H1 (cell line): ENCODE data around the gene DTX3. TPM values are rescaled to one million over a fixed set of nuclear protein-coding genes. Genes with fewer than 3 reads are reported as not detected.

Experiments
- CTCF ChIA-PET: fragments of 300-600 bp; sonication (Branson Sonifier 250); formaldehyde crosslinking; loops from one replicate; lab custom pipeline; 2021; ENCODE audit not compliant: partially characterized antibody; lab: Charles Lee
- POLR2A ChIA-PET: fragments of 300-600 bp; sonication (Branson Sonifier 250); formaldehyde crosslinking; loops from one replicate; lab custom pipeline; 2021; ENCODE audit warnings: inconsistent platforms; ENCODE audit not compliant: partially characterized antibody; lab: Charles Lee
- DNase-seq, 2 experiments: peaks; one replicate each; pipeline versions ENCODE4 v3.0.0 to v3.0.0-alpha.2; 2010 to 2022; ENCODE audit warnings: low spot score in 2 of 2, low read depth in 1 of 2, mixed read lengths in 1 of 2
- FAIRE-seq: peaks from 2 replicates; lab custom pipeline; 2011; peaks lifted over from hg19 to GRCh38; lab: Jason Lieb, UNC
- H2AFZ ChIP-seq: 2 replicates; pipeline ENCODE4 v1.8.1; 2012; ENCODE audit warnings: low read length, inconsistent platforms
- H2AK5ac ChIP-seq: 2 replicates; pipeline ENCODE4 v1.6.1; 2013; ENCODE audit warnings: low read depth, low read length
- H2BK120ac ChIP-seq: replicated peaks from 2 replicates; pipeline ENCODE3; 2013; ENCODE audit warnings: low read depth, low read length, inconsistent platforms
- H2BK12ac ChIP-seq: 2 replicates; pipeline ENCODE4 v1.6.1; 2013; ENCODE audit warnings: low read depth, low read length
- H2BK15ac ChIP-seq: 2 replicates; pipeline ENCODE4 v1.6.1; 2013; ENCODE audit warnings: low read length
- H2BK20ac ChIP-seq: 2 replicates; pipeline ENCODE4 v1.6.1; 2013; ENCODE audit warnings: low read length
- H2BK5ac ChIP-seq: 2 replicates; pipeline ENCODE4 v1.6.1; 2013; ENCODE audit warnings: low read depth, low read length
- H3K14ac ChIP-seq: 2 replicates; pipeline ENCODE4 v1.6.1; 2013; ENCODE audit warnings: inconsistent platforms; ENCODE audit not compliant: insufficient read length
- H3K18ac ChIP-seq: 2 replicates; pipeline ENCODE4 v1.6.1; 2013; ENCODE audit warnings: low read length; ENCODE audit errors: extremely low read depth
- H3K23ac ChIP-seq: 2 replicates; pipeline ENCODE4 v1.6.1; 2013; ENCODE audit warnings: inconsistent platforms; ENCODE audit not compliant: insufficient read length
- H3K23me2 ChIP-seq: 2 replicates; pipeline ENCODE4 v1.6.1; 2013; ENCODE audit warnings: low read depth, low read length
- H3K27ac ChIP-seq: 2 replicates; pipeline ENCODE4 v1.6.1; 2011; ENCODE audit warnings: low read depth, low read length, inconsistent platforms
- H3K27me3 ChIP-seq, 4 experiments: replicated peaks in 1 of 4; 1 replicate in 1 of 4; 2 replicates in 3 of 4; pipeline versions ENCODE4 v1.6.1 to v1.8.1; 2011 to 2013; ENCODE audit warnings: low read length in 3 of 4, mild to moderate bottlenecking in 3 of 4, inconsistent platforms in 2 of 4, mixed read lengths in 2 of 4, moderate library complexity in 1 of 4; ENCODE audit not compliant: control insufficient read depth in 3 of 4, insufficient read depth in 3 of 4; ENCODE audit errors: extremely low read depth in 1 of 4
- H3K36me3 ChIP-seq, 4 experiments: 2 replicates each; pipeline versions ENCODE4 v1.6.1 to v1.8.1; 2011 to 2013; ENCODE audit warnings: mild to moderate bottlenecking in 4 of 4, low read length in 3 of 4, moderate library complexity in 2 of 4, control low read depth in 1 of 4, inconsistent platforms in 1 of 4; ENCODE audit not compliant: insufficient read depth in 4 of 4, control insufficient read depth in 2 of 4
- H3K4ac ChIP-seq: replicated peaks from 2 replicates; pipeline ENCODE3; 2013; ENCODE audit warnings: low read length, low read depth, mixed read lengths, inconsistent platforms; ENCODE audit not compliant: insufficient read length
- H3K4me1 ChIP-seq, 4 experiments: replicated peaks in 1 of 4; 1 replicate in 1 of 4; 2 replicates in 3 of 4; pipeline versions ENCODE4 v1.6.1 to v1.8.1; 2011 to 2013; ENCODE audit warnings: low read length in 3 of 4, inconsistent platforms in 2 of 4, mixed read lengths in 1 of 4; ENCODE audit not compliant: insufficient read depth in 4 of 4, control insufficient read depth in 3 of 4
- H3K4me2 ChIP-seq, 2 experiments: 2 replicates each; pipeline versions ENCODE4 v1.6.1 to v1.8.1; 2011 to 2013; ENCODE audit warnings: low read depth in 2 of 2, low read length in 2 of 2, control low read depth in 1 of 2, inconsistent platforms in 1 of 2, mild to moderate bottlenecking in 1 of 2; ENCODE audit not compliant: insufficient read depth in 1 of 2
- H3K4me3 ChIP-seq, 4 experiments: fragments of 200-600, 300-600 bp in 1 of 4; sonication (generic), shearing (Covaris generic), sonication (Bioruptor Twin) in 1 of 4; 2 replicates each; pipeline versions ENCODE4 v1.5.1 to v1.8.1; 2011 to 2016; ENCODE audit warnings: low read length in 4 of 4, low read depth in 3 of 4, control low read depth in 2 of 4, inconsistent platforms in 2 of 4, mild to moderate bottlenecking in 2 of 4, mixed read lengths in 1 of 4, moderate library complexity in 1 of 4; ENCODE audit not compliant: insufficient read depth in 2 of 4; ENCODE audit errors: extremely low read depth in 1 of 4
- H3K56ac ChIP-seq: replicated peaks from 2 replicates; pipeline ENCODE3; 2013; ENCODE audit warnings: low read depth, mild to moderate bottlenecking, mixed read lengths, low read length, inconsistent platforms; ENCODE audit not compliant: insufficient read length
- H3K79me1 ChIP-seq: 2 replicates; pipeline ENCODE4 v1.6.1; 2013; ENCODE audit warnings: low read depth, low read length, control low read depth
- H3K79me2 ChIP-seq, 2 experiments: 2 replicates each; pipeline versions ENCODE4 v1.6.1 to v1.8.1; 2012 to 2013; ENCODE audit warnings: low read length in 2 of 2, mild to moderate bottlenecking in 2 of 2, inconsistent platforms in 1 of 2; ENCODE audit not compliant: insufficient read depth in 2 of 2, control insufficient read depth in 1 of 2
- H3K9ac ChIP-seq, 4 experiments: replicated peaks in 1 of 4; 1 replicate in 1 of 4; 2 replicates in 3 of 4; pipeline versions ENCODE4 v1.6.1 to v1.8.1; 2011 to 2013; ENCODE audit warnings: low read depth in 3 of 4, low read length in 3 of 4, control low read depth in 2 of 4, mild to moderate bottlenecking in 2 of 4, moderate library complexity in 2 of 4, inconsistent platforms in 1 of 4; ENCODE audit errors: extremely low read depth in 1 of 4
- H3K9me3 ChIP-seq, 2 experiments: 2 replicates each; pipeline versions ENCODE4 v1.6.1 to v1.8.1; 2012 to 2013; ENCODE audit warnings: mild to moderate bottlenecking in 2 of 2, moderate library complexity in 2 of 2, control low read depth in 1 of 2, inconsistent platforms in 1 of 2, low read depth in 1 of 2, low read length in 1 of 2, mixed read lengths in 1 of 2; ENCODE audit not compliant: insufficient read depth in 2 of 2
- H4K20me1 ChIP-seq, 2 experiments: replicated peaks in 1 of 2; 2 replicates each; pipeline versions ENCODE3 to v1.8.1; 2011 to 2013; ENCODE audit warnings: inconsistent platforms in 2 of 2, low read length in 2 of 2, mild to moderate bottlenecking in 1 of 2; ENCODE audit not compliant: insufficient read depth in 2 of 2, control insufficient read depth in 1 of 2
- H4K5ac ChIP-seq: 2 replicates; pipeline ENCODE4 v1.6.1; 2013; ENCODE audit warnings: low read length, low read depth, mixed read lengths, inconsistent platforms; ENCODE audit not compliant: insufficient read length
- H4K8ac ChIP-seq: 2 replicates; pipeline ENCODE4 v1.8.0; 2013; ENCODE audit warnings: mild to moderate bottlenecking, moderate library complexity, low read length, inconsistent platforms; ENCODE audit not compliant: insufficient read depth; ENCODE audit errors: extremely low read depth
- H4K91ac ChIP-seq: replicated peaks from 2 replicates; pipeline ENCODE3; 2013; ENCODE audit warnings: low read length, mixed read lengths, inconsistent platforms; ENCODE audit not compliant: insufficient read length
- KDM4A ChIP-seq: IDR thresholded peaks from one replicate; pipeline ENCODE4 v1.7.1; 2012; ENCODE audit warnings: low read depth, mild to moderate bottlenecking, moderate library complexity, low read length, inconsistent platforms; ENCODE audit not compliant: severe bottlenecking
- KDM5A ChIP-seq: fragments of 200-600 bp; IDR thresholded peaks from 2 replicates; pipeline ENCODE4 v1.7.1; 2012; ENCODE audit warnings: mild to moderate bottlenecking, low read length, inconsistent platforms, mixed read lengths
- NRF1 ChIP-seq: IDR thresholded peaks from 2 replicates; pipeline ENCODE4 v1.6.1; 2011; ENCODE audit warnings: mild to moderate bottlenecking, low read depth, low read length, improper control_type of control experiment
- SAP30 ChIP-seq: fragments of 300-600 bp; sonication (generic); IDR thresholded peaks from 2 replicates; pipeline ENCODE4 v1.7.1; 2012; ENCODE audit warnings: low read length, moderate library complexity, mild to moderate bottlenecking, inconsistent platforms; ENCODE audit not compliant: insufficient read depth, insufficient replicate concordance
- SP2 ChIP-seq: IDR thresholded peaks from 2 replicates; pipeline ENCODE4 v1.6.1; 2012; ENCODE audit warnings: mild to moderate bottlenecking, low read length, inconsistent platforms
- TAF7 ChIP-seq: optimal IDR thresholded peaks from 2 replicates; pipeline ENCODE3; 2011; ENCODE audit warnings: low read depth, mild to moderate bottlenecking, inconsistent platforms, low read length, moderate library complexity, borderline replicate concordance
- YY1 ChIP-seq: IDR thresholded peaks from 2 replicates; pipeline ENCODE4 v1.6.1; 2011; ENCODE audit warnings: low read depth, mild to moderate bottlenecking, low read length
- WGBS, 2 experiments: shearing (Covaris generic) in 1 of 2; methylation state at CpG; one replicate each; pipeline versions ENCODE4 v1.1.6 to v1.1.7; 2013 to 2015; ENCODE audit warnings: low lambda C conversion rate in 2 of 2, mixed read lengths in 2 of 2, inconsistent platforms in 1 of 2, low coverage in 1 of 2, missing lambda C conversion rate in 1 of 2; ENCODE audit not compliant: insufficient replicate concordance in 2 of 2, insufficient coverage in 1 of 2, insufficient read length in 1 of 2; ENCODE audit errors: extremely low coverage in 1 of 2, missing lambda C conversion rate in 1 of 2; 5-methylcytosine and 5-hydroxymethylcytosine counted together
- polyA plus RNA-seq, 7 experiments: library from polyadenylated mRNA; depleted of rRNA in 3 of 7; stranded (reverse) in 5 of 7; unstranded in 2 of 7; fragments of >200 nt in 5 of 7; fragments of 200-250 nt in 2 of 7; gene quantifications; 1 replicate in 5 of 7; 2 replicates in 1 of 7; 4 replicates in 1 of 7; pipeline versions ENCODE4 v1.2.1 to v1.2.3, GENCODE V29; 2011 to 2013; ENCODE audit warnings: missing spikeins in 2 of 7, mixed read lengths in 2 of 7
- total RNA-seq: library from RNA; stranded (reverse); fragmentation: NEBNext Ultra II Directional; extraction: Animal tissue kit (Norgen Biotek cat#: 25700); gene quantifications from 2 replicates; pipeline ENCODE4 v1.2.1, GENCODE V29; 2021
- TF ChIP-seq, protein P1 (sequence below): IDR thresholded peaks from 2 replicates; pipeline ENCODE4 v1.6.1; 2012; ENCODE audit warnings: inconsistent platforms

DTX3 gene
- total and polyA plus RNA-seq, 2 of the 8 experiments (the other 6 are each of a cell fraction or from before 2014, with no cell fraction given): 41.8 to 92.5 TPM

DNA sequence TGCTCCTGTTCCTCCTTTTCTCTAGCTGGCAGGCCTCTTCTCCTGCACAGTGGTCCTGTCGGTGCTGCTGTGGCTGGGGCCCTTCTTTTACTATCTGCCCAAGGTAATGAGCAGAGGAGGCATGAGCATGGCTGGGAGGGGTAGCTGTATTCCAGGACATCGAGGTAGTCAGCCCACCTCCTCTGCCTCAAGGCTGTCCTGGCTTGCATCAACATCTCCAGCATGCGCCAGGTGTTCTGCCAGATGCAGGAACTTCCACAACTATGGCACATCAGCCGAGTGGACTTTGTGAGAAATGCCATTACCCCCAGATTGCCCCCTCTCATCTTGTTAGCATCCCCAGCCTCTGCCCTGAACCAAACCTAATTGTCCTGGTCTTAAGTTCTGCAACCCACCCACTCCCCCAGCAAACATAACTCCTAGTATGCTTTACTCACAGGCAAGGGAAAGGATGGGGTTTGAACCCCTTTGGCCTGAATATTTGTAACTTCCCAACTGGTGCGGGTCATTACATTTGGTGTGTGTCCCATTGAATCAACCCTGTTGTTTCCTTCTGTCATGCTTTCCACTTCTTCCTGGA is 19.3 kb downstream of the DTX3 start:
- H3K36me3 ChIP-seq: no peaks in the 10 kb centered on the region; a peak in 1 of 8 replicates
- 73% methylated on average over 5 of the region's 5 CpGs; no CpG with 5 or more reads in 1 of the 2 experiments for WGBS, 2 experiments

More for the DNA sequence above, 19.3 kb downstream of the DTX3 start:
- Histone ChIP-seq H2BK12ac (no peak overlapping the region), H3K79me2 (no peaks in the 10 kb centered on the region), H3K4ac (no peak overlapping the region), H4K20me1 (peaks cover 0 to 29% of the 10 kb centered on the region in 2 experiments), H3K23me2 (peaks cover 9% of the 10 kb centered on the region; the same call in 1 of the 2 replicates), H3K14ac (no peak overlapping the region), H2AK5ac (no peak overlapping the region), H3K4me3 (no peak overlapping the region), H4K8ac (no peak overlapping the region), H3K9ac (no peak overlapping the region), H3K9me3 (no peaks in the 10 kb centered on the region; a peak in 1 of 4 replicates), H2BK5ac (no peak overlapping the region), H3K27ac (no peak overlapping the region), H3K4me1 (peaks cover 0 to 35% (median 26%) of the 10 kb centered on the region in 4 experiments; a peak in 6 of 7 replicates)
- POLR2A ChIA-PET: interaction anchor here (1.3 to 1.6 kb wide), 3 partner anchors 104 to 148 kb away, joined by 3 read pairs; partner anchors contain the start of genes DDIT3, EEF1AKMT3, METTL1 and TSPAN31
- TF ChIP-seq, protein P1, sequence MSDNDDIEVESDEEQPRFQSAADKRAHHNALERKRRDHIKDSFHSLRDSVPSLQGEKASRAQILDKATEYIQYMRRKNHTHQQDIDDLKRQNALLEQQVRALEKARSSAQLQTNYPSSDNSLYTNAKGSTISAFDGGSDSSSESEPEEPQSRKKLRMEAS: no peak
- TF ChIP-seq NRF1: no peak
- TF ChIP-seq KDM4A: no peak
- TF ChIP-seq TAF7: no peak
- TF ChIP-seq SAP30: no peak
- TF ChIP-seq YY1: no peak
- TF ChIP-seq KDM5A: no peak
- TF ChIP-seq SP2: no peak
- TF ChIP-seq, all 59 proteins: peak for 0
- DNase-seq: no peak
- no peak overlapping the region for H4K91ac ChIP-seq
- H3K23ac ChIP-seq: no peak overlapping the region
- no peak overlapping the region for H2BK15ac ChIP-seq
- H2AFZ ChIP-seq: no peak overlapping the region
- CTCF ChIA-PET: interaction anchor here (0.7 to 10.7 kb wide), 5 partner anchors 11 to 112 kb away, joined by 3 to 201 read pairs (median 3); partner anchors contain the start of genes ARHGEF25 and DTX3
- no peak for FAIRE-seq
- H3K27me3 ChIP-seq: peaks cover 93 to 100% (median 99%) of the 10 kb centered on the region in 4 experiments
- H3K79me1 ChIP-seq: 0 out of 2 replicates have a peak, but pooled peaks cover 2% of the 10 kb centered on the region
- H2BK120ac ChIP-seq: no peak overlapping the region
- no peak overlapping the region for H3K4me2 ChIP-seq
- H3K56ac ChIP-seq: no peak overlapping the region
- H2BK20ac ChIP-seq: no peak overlapping the region
- H4K5ac ChIP-seq: no peak overlapping the region
- no peak overlapping the region for H3K18ac ChIP-seq
